IMR-90 (cell line): ENCODE data around the gene ARHGAP15. TPM values are rescaled to one million over a fixed set of nuclear protein-coding genes. Genes with fewer than 3 reads are reported as not detected.

Source experiments
- ATAC-seq: fragments of 200-7000 bp; cut with Tn5 transposase; 2 replicates; pipeline ENCODE4 v1.9.1; 2020; ENCODE audit warnings: low read depth, mild to moderate bottlenecking, moderate library complexity
- BruUV-seq: library from RNA; stranded (reverse); fragments of 400-500 nt; replicated peaks from 2 replicates; lab custom pipeline; 2021; lab: Mats Ljungman, UMichigan
- CTCF ChIA-PET: fragments of 300-600 bp; formaldehyde crosslinking; extraction: SDS; loops from one replicate; lab custom pipeline; 2021; ENCODE audit warnings: antibody characterized with exemption; lab: Yijun Ruan, JAX
- POLR2A ChIA-PET: fragments of 300-600 bp; sonication (Branson Sonifier 250); formaldehyde crosslinking; loops from one replicate; lab custom pipeline; 2022; ENCODE audit warnings: antibody characterized with exemption; ENCODE audit not compliant: unreplicated experiment; lab: Charles Lee
- DNase-seq: peaks from one replicate; pipeline ENCODE4 v3.0.0; 2013
- H2AFZ ChIP-seq: replicated peaks from 2 replicates; pipeline ENCODE3; 2013; ENCODE audit warnings: low read length, mild to moderate bottlenecking; ENCODE audit not compliant: poor library complexity
- H2AK5ac ChIP-seq: 2 replicates; pipeline ENCODE4 v1.6.1; 2013; ENCODE audit warnings: low read depth, low read length, inconsistent platforms
- H2AK9ac ChIP-seq: replicated peaks from 2 replicates; pipeline ENCODE3; 2013; ENCODE audit warnings: mild to moderate bottlenecking, low read depth, low read length, moderate library complexity; ENCODE audit not compliant: poor library complexity
- H2BK120ac ChIP-seq: 2 replicates; pipeline ENCODE4 v1.6.1; 2013; ENCODE audit warnings: low read depth, low read length, inconsistent platforms
- H2BK15ac ChIP-seq: 3 replicates; pipeline ENCODE4 v1.6.1; 2013; ENCODE audit warnings: low read depth, low read length, inconsistent platforms
- H2BK20ac ChIP-seq: 2 replicates; pipeline ENCODE4 v1.6.1; 2013; ENCODE audit warnings: low read depth, mild to moderate bottlenecking, inconsistent platforms, low read length, moderate library complexity
- H2BK5ac ChIP-seq: 2 replicates; pipeline ENCODE4 v1.6.1; 2013; ENCODE audit warnings: mild to moderate bottlenecking, low read depth, low read length, inconsistent platforms; ENCODE audit not compliant: poor library complexity, severe bottlenecking
- H3K14ac ChIP-seq: replicated peaks from 2 replicates; pipeline ENCODE4 v1.6.1; 2013; ENCODE audit warnings: low read depth, low read length, inconsistent platforms
- H3K18ac ChIP-seq: 2 replicates; pipeline ENCODE4 v1.6.1; 2013; ENCODE audit warnings: low read depth, low read length, control low read depth
- H3K23ac ChIP-seq: 2 replicates; pipeline ENCODE4 v1.6.1; 2013; ENCODE audit warnings: low read depth, low read length, inconsistent platforms
- H3K27ac ChIP-seq: 2 replicates; pipeline ENCODE4 v1.5.1; 2013; ENCODE audit warnings: mild to moderate bottlenecking, control low read depth, low read length; ENCODE audit not compliant: insufficient read depth
- H3K27me3 ChIP-seq: 2 replicates; pipeline ENCODE4 v1.6.1; 2013; ENCODE audit warnings: low read length; ENCODE audit not compliant: control insufficient read depth, insufficient read depth
- H3K36me3 ChIP-seq: 2 replicates; pipeline ENCODE4 v1.6.1; 2013; ENCODE audit warnings: low read length, mixed read lengths; ENCODE audit not compliant: control insufficient read depth, insufficient read depth
- H3K4ac ChIP-seq: 2 replicates; pipeline ENCODE4 v1.6.1; 2013; ENCODE audit warnings: low read depth, low read length, inconsistent platforms
- H3K4me1 ChIP-seq: 2 replicates; pipeline ENCODE4 v1.6.1; 2013; ENCODE audit warnings: low read length, mixed read lengths; ENCODE audit not compliant: control insufficient read depth, insufficient read depth
- H3K4me2 ChIP-seq: 2 replicates; pipeline ENCODE4 v1.6.1; 2013; ENCODE audit warnings: low read depth, mild to moderate bottlenecking, control low read depth, low read length, moderate library complexity
- H3K4me3 ChIP-seq: 2 replicates; pipeline ENCODE4 v1.5.1; 2013; ENCODE audit warnings: low read depth, mild to moderate bottlenecking, control low read depth, low read length, moderate library complexity; ENCODE audit not compliant: insufficient read depth
- H3K56ac ChIP-seq: 2 replicates; pipeline ENCODE4 v1.6.1; 2013; ENCODE audit warnings: low read length, inconsistent platforms; ENCODE audit not compliant: insufficient read depth; ENCODE audit errors: extremely low read depth
- H3K79me1 ChIP-seq, 2 experiments: 2 replicates each; pipeline ENCODE4 v1.6.1; 2013; ENCODE audit warnings: low read length in 2 of 2, inconsistent platforms in 1 of 2, low read depth in 1 of 2
- H3K9ac ChIP-seq: 2 replicates; pipeline ENCODE4 v1.6.1; 2013; ENCODE audit warnings: low read depth, low read length, control low read depth
- H3K9me1 ChIP-seq: 2 replicates; pipeline ENCODE4 v1.6.1; 2013; ENCODE audit warnings: low read length, inconsistent platforms; ENCODE audit not compliant: insufficient read depth
- H3K9me3 ChIP-seq: 2 replicates; pipeline ENCODE4 v1.6.1; 2013; ENCODE audit warnings: low read length; ENCODE audit not compliant: control insufficient read depth, insufficient read depth
- H4K20me1 ChIP-seq: 2 replicates; pipeline ENCODE4 v1.6.1; 2013; ENCODE audit warnings: low read length, inconsistent platforms; ENCODE audit not compliant: insufficient read depth
- H4K5ac ChIP-seq: 2 replicates; pipeline ENCODE4 v1.6.1; 2013; ENCODE audit warnings: mild to moderate bottlenecking, low read depth, low read length, control low read depth
- H4K8ac ChIP-seq, 2 experiments: 2 replicates each; pipeline ENCODE4 v1.6.1; 2013; ENCODE audit warnings: low read depth in 2 of 2, low read length in 2 of 2, control low read depth in 1 of 2, inconsistent platforms in 1 of 2
- H4K91ac ChIP-seq: 2 replicates; pipeline ENCODE4 v1.6.1; 2013; ENCODE audit warnings: low read depth, low read length, inconsistent platforms; ENCODE audit not compliant: insufficient read depth
- CEBPB ChIP-seq: IDR thresholded peaks from 2 replicates; pipeline ENCODE4 v1.6.1; 2012; ENCODE audit warnings: low read depth, low read length, improper control_type of control experiment
- CHD1 ChIP-seq: IDR thresholded peaks from 2 replicates; pipeline ENCODE4 v1.6.1; 2012; ENCODE audit warnings: low read depth, low read length, improper control_type of control experiment
- FOS ChIP-seq: fragments of 150-350 bp; IDR thresholded peaks from 2 replicates; pipeline ENCODE4 v1.6.1; 2016; ENCODE audit warnings: low read depth, low read length
- MAFK ChIP-seq: IDR thresholded peaks from 2 replicates; pipeline ENCODE4 v1.6.1; 2012; ENCODE audit warnings: low read depth, low read length, improper control_type of control experiment
- NFE2L2 ChIP-seq: fragments of 150-350 bp; IDR thresholded peaks from 2 replicates; pipeline ENCODE4 v1.6.1; 2016; ENCODE audit warnings: low read depth, mild to moderate bottlenecking, low read length
- RAD21 ChIP-seq: IDR thresholded peaks from 2 replicates; pipeline ENCODE4 v1.6.1; 2012; ENCODE audit warnings: low read length, improper control_type of control experiment
- RFX5 ChIP-seq: IDR thresholded peaks from 2 replicates; pipeline ENCODE4 v1.8.0; 2012; ENCODE audit warnings: low read depth, mild to moderate bottlenecking, low read length, moderate library complexity
- SMC3 ChIP-seq: fragments of 150-350 bp; IDR thresholded peaks from 2 replicates; pipeline ENCODE4 v1.6.1; 2016; ENCODE audit warnings: low read depth, mild to moderate bottlenecking, antibody characterized with exemption, low read length, moderate library complexity
- WGBS, 2 experiments: methylation state at CpG; one replicate each; pipeline versions ENCODE4 v1.1.5 to v1.1.7; 2013; ENCODE audit warnings: missing lambda C conversion rate in 2 of 2; ENCODE audit not compliant: insufficient read length in 1 of 2; ENCODE audit errors: extremely low coverage in 2 of 2; 5-methylcytosine and 5-hydroxymethylcytosine counted together
- dilution Hi-C: fragments of 300-500 bp; cut with HindIII; formaldehyde crosslinking; loops from one replicate; pipeline ENCODE4 v1.14.3; 2018; ENCODE audit warnings: low sequenced_read_pairs; ENCODE audit not compliant: unreplicated experiment
- in situ Hi-C: fragments of 300-500 bp; cut with MboI; formaldehyde crosslinking; loops from 3 replicates; pipeline ENCODE4 v1.14.3; 2019; ENCODE audit warnings: low sequenced_read_pairs, inconsistent platforms, mixed read lengths
- intact Hi-C: fragments of 100-400 bp; cut with micrococcal nuclease; formaldehyde crosslinking; loops from 2 replicates; pipeline ENCODE4 v1.10.0; 2022
- polyA plus RNA-seq, 3 experiments: library from polyadenylated mRNA; depleted of rRNA; stranded (reverse); fragments of >200 nt; gene quantifications; 2 replicates each; pipeline ENCODE4 v1.2.3, GENCODE V29; 2012; ENCODE audit warnings: low replicate concordance in 1 of 3
- total RNA-seq: library from RNA; depleted of rRNA; stranded (reverse); fragments of >200 nt; gene quantifications from 2 replicates; pipeline ENCODE4 v1.2.3, GENCODE V29; 2012
- TF ChIP-seq, protein P1 (sequence below): fragments of 150-350 bp; IDR thresholded peaks from 2 replicates; pipeline ENCODE4 v1.6.1; 2017; ENCODE audit warnings: mild to moderate bottlenecking, antibody characterized with exemption, low read length, low read depth
- TF ChIP-seq, protein P2 (sequence below): conservative IDR thresholded peaks from 2 replicates; pipeline ENCODE4 v1.5.1; 2012; ENCODE audit warnings: mild to moderate bottlenecking, low read depth, low read length, improper control_type of control experiment

Gene ARHGAP15
- total and polyA plus RNA-seq, 2 of the 4 experiments (the other 2 are of a cell fraction): not detected

DNA sequence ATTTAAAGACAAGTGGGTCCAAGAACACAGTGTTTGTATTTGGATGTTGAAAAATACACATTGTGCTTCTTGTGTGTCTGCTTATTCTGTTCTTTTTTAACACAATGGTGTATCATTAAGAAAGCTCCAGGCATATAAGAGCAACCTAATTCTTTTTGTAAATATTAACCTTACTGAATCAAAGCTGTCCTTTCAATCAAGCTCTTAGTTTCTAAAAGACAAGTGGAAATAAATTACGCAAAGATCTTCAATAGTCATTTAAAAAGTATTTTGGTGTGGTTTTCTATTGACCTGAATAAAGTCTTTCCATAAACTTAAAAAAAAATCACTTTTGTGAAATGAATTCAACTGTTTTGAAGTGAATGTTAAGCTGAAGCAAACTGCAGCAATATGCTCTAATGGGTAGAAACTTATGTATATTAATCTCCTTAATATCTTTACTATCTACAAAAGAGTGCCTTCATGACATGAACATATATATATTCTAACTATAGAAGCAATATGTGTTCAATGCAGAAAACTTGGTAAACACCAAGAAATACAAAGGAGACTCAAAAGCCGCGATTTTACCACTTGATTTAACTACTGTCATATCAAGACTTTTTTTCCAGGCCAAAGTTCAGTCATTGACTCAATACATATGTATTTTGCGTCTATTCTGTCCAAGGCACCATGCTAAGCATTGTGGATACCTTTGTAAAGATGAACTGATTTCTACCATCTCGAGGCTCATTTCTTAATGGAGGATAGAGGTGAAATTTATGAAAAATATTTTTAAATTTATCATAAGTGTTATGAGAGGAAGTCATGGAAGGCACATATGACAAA is 97.7 kb downstream of the ARHGAP15 start:
- no CpG with 5 or more reads among the region's 5 CpGs for WGBS, 2 experiments
- in situ Hi-C loops: no loop called here
- intact Hi-C loops: no loop called here

More for the DNA sequence above, 97.7 kb downstream of the ARHGAP15 start:
- H4K5ac ChIP-seq: no peak overlapping the region
- H2AK9ac ChIP-seq: no peak overlapping the region
- no peak overlapping the region for H3K27ac ChIP-seq
- no peak overlapping the region for H2BK20ac ChIP-seq
- H3K4me3 ChIP-seq: no peak overlapping the region
- no peak for TF ChIP-seq NFE2L2
- no peak for TF ChIP-seq SMC3
- no peak for TF ChIP-seq RFX5
- TF ChIP-seq, protein P1, sequence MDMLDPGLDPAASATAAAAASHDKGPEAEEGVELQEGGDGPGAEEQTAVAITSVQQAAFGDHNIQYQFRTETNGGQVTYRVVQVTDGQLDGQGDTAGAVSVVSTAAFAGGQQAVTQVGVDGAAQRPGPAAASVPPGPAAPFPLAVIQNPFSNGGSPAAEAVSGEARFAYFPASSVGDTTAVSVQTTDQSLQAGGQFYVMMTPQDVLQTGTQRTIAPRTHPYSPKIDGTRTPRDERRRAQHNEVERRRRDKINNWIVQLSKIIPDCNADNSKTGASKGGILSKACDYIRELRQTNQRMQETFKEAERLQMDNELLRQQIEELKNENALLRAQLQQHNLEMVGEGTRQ: no peak
- no peak for TF ChIP-seq RAD21
- no peak for TF ChIP-seq MAFK
- no peak for TF ChIP-seq CEBPB
- TF ChIP-seq FOS: no peak
- TF ChIP-seq, protein P2, sequence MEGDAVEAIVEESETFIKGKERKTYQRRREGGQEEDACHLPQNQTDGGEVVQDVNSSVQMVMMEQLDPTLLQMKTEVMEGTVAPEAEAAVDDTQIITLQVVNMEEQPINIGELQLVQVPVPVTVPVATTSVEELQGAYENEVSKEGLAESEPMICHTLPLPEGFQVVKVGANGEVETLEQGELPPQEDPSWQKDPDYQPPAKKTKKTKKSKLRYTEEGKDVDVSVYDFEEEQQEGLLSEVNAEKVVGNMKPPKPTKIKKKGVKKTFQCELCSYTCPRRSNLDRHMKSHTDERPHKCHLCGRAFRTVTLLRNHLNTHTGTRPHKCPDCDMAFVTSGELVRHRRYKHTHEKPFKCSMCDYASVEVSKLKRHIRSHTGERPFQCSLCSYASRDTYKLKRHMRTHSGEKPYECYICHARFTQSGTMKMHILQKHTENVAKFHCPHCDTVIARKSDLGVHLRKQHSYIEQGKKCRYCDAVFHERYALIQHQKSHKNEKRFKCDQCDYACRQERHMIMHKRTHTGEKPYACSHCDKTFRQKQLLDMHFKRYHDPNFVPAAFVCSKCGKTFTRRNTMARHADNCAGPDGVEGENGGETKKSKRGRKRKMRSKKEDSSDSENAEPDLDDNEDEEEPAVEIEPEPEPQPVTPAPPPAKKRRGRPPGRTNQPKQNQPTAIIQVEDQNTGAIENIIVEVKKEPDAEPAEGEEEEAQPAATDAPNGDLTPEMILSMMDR: no peak
- TF ChIP-seq CHD1: no peak
- H4K20me1 ChIP-seq: no peaks in the 10 kb centered on the region
- H3K56ac ChIP-seq: no peak overlapping the region
- H3K4me2 ChIP-seq: no peak overlapping the region
- no peak overlapping the region for H3K18ac ChIP-seq
- no peak overlapping the region for H4K8ac ChIP-seq
- DNase-seq: no peak
- H2BK15ac ChIP-seq: no peak overlapping the region
- H3K27me3 ChIP-seq: no peaks in the 10 kb centered on the region
- H3K9me3 ChIP-seq: peaks cover 3% of the 10 kb centered on the region; the same call in 1 of the 2 replicates
- no peaks in the 10 kb centered on the region for H3K4me1 ChIP-seq
- no peaks in the 10 kb centered on the region for H3K36me3 ChIP-seq
- H2AFZ ChIP-seq: no peak overlapping the region
- ChIA-PET POLR2A (no interaction called here), CTCF (no interaction called here)
- dilution Hi-C loops: no loop called here
- no peaks in the 10 kb centered on the region for H3K9me1 ChIP-seq
- H2AK5ac ChIP-seq: no peak overlapping the region
- no peaks in the 10 kb centered on the region for H3K79me1 ChIP-seq
- no peak overlapping the region for H3K9ac ChIP-seq
- no peak overlapping the region for H2BK5ac ChIP-seq
- no peak overlapping the region for H3K4ac ChIP-seq
- no peak overlapping the region for H3K14ac ChIP-seq
- BruUV-seq: no TSS peak
- H2BK120ac ChIP-seq: no peak overlapping the region
- H4K91ac ChIP-seq: no peak overlapping the region
- no peak for ATAC-seq
- H3K23ac ChIP-seq: no peak overlapping the region
